HepG2 (cell line): ENCODE measurements around the gene FAM114A1. TPM values are rescaled to one million over a fixed set of nuclear protein-coding genes. Genes with fewer than 3 reads are reported as not detected.

Experiments used
- ATAC-seq: fragments of 200-7000 bp; cut with Tn5 transposase; 3 replicates; pipeline ENCODE4 v1.9.1; 2020; ENCODE audit warnings: mild to moderate bottlenecking, moderate library complexity
- BruUV-seq: library from RNA; stranded (reverse); fragments of 400-500 nt; replicated peaks from 2 replicates; lab custom pipeline; 2021; lab: Mats Ljungman, UMichigan
- CTCF ChIA-PET: fragments of 300-600 bp; formaldehyde crosslinking; extraction: SDS; loops from one replicate; lab custom pipeline; 2021; ENCODE audit warnings: low total read pairs, inconsistent platforms, low intra/inter-chr PET ratio; lab: Yijun Ruan, JAX
- POLR2A ChIA-PET: fragments of 350-600 bp; sonication (Branson Sonifier 250); formaldehyde crosslinking; loops from one replicate; lab custom pipeline; 2020; ENCODE audit warnings: antibody characterized with exemption, inconsistent platforms; lab: Yijun Ruan, JAX
- DNase-seq: peaks from one replicate; pipeline ENCODE4 v3.0.0-alpha.2; 2015; ENCODE audit warnings: low spot score
- FAIRE-seq: peaks from 3 replicates; lab custom pipeline; 2011; peaks lifted over from hg19 to GRCh38; lab: Jason Lieb, UNC
- H2AFZ ChIP-seq: one replicate; pipeline ENCODE4 v1.6.1; 2011; ENCODE audit warnings: low read length, inconsistent platforms
- H3K27ac ChIP-seq: fragments of 300-600 bp; 3 replicates; pipeline ENCODE4 v1.8.0; 2011; ENCODE audit warnings: mixed run types, mild to moderate bottlenecking, mixed read lengths, low read length, inconsistent platforms; ENCODE audit not compliant: insufficient read depth; ENCODE audit errors: extremely low read length
- H3K27me3 ChIP-seq, 2 experiments: fragments of 200-600 bp in 1 of 2; 2 replicates in 1 of 2; 3 replicates in 1 of 2; pipeline versions ENCODE4 v1.6.0 to v1.8.0; 2011; ENCODE audit warnings: low read length in 2 of 2, mild to moderate bottlenecking in 2 of 2, moderate library complexity in 2 of 2, inconsistent platforms in 1 of 2; ENCODE audit not compliant: insufficient read depth in 2 of 2, control insufficient read depth in 1 of 2
- H3K36me3 ChIP-seq, 2 experiments: fragments of 200-600 bp in 1 of 2; replicated peaks in 1 of 2; 2 replicates in 1 of 2; 3 replicates in 1 of 2; pipeline versions ENCODE4 v1.5.1 to v1.8.0; 2011; ENCODE audit warnings: low read length in 2 of 2, inconsistent platforms in 1 of 2; ENCODE audit not compliant: insufficient read depth in 2 of 2, control insufficient read depth in 1 of 2
- H3K4me1 ChIP-seq: 2 replicates; pipeline ENCODE4 v1.5.1; 2012; ENCODE audit warnings: low read length, inconsistent platforms; ENCODE audit not compliant: insufficient read depth
- H3K4me2 ChIP-seq: 2 replicates; pipeline ENCODE4 v1.6.0; 2011; ENCODE audit warnings: low read depth, low read length, inconsistent platforms
- H3K4me3 ChIP-seq, 3 experiments: fragments of 200-600 bp in 1 of 3; sonication (generic), shearing (Covaris generic) in 1 of 3; replicated peaks in 1 of 3; 2 replicates each; pipeline ENCODE4 v1.5.1; 2011 to 2016; ENCODE audit warnings: low read length in 3 of 3, inconsistent platforms in 2 of 3, low read depth in 2 of 3, mild to moderate bottlenecking in 2 of 3, control low read depth in 1 of 3, mixed read lengths in 1 of 3; ENCODE audit not compliant: insufficient read depth in 1 of 3
- H3K79me2 ChIP-seq: one replicate; pipeline ENCODE4 v1.6.1; 2011; ENCODE audit warnings: low read length, inconsistent platforms; ENCODE audit not compliant: insufficient read depth
- H3K9ac ChIP-seq: 2 replicates; pipeline ENCODE4 v1.6.0; 2011; ENCODE audit warnings: mild to moderate bottlenecking, low read depth, low read length, inconsistent platforms; ENCODE audit not compliant: insufficient read depth
- H3K9me3 ChIP-seq: 2 replicates; pipeline ENCODE4 v1.5.1; 2012; ENCODE audit warnings: mild to moderate bottlenecking, low read length
- H4K20me1 ChIP-seq: 2 replicates; pipeline ENCODE4 v1.6.0; 2011; ENCODE audit warnings: inconsistent platforms, mild to moderate bottlenecking, low read length, moderate library complexity; ENCODE audit not compliant: insufficient read depth
- AKAP8 ChIP-seq: sonication (generic); formaldehyde crosslinking; IDR thresholded peaks from 2 replicates; pipeline ENCODE4 v1.5.1; 2020; ENCODE audit warnings: mild to moderate bottlenecking, missing genetic modification reagents
- EED ChIP-seq: sonication (generic); formaldehyde crosslinking; IDR thresholded peaks from 2 replicates; pipeline ENCODE4 v1.5.0; 2020; ENCODE audit warnings: mild to moderate bottlenecking, missing genetic modification reagents
- FOXO1 ChIP-seq: sonication (generic); formaldehyde crosslinking; IDR thresholded peaks from 2 replicates; pipeline ENCODE4 v1.4.0; 2020; ENCODE audit warnings: missing genetic modification reagents
- HOXA9 ChIP-seq: sonication (generic); formaldehyde crosslinking; IDR thresholded peaks from 2 replicates; pipeline ENCODE4 v1.8.1; 2022; ENCODE audit warnings: missing genetic modification reagents, mild to moderate bottlenecking, moderate library complexity, borderline replicate concordance
- KLF9 ChIP-seq: IDR thresholded peaks from 2 replicates; pipeline ENCODE4 v1.6.1; 2016; ENCODE audit warnings: low read depth
- NR2C2 ChIP-seq: sonication (generic); formaldehyde crosslinking; IDR thresholded peaks from 2 replicates; pipeline ENCODE4 v1.4.0; 2020; ENCODE audit warnings: missing genetic modification reagents, mild to moderate bottlenecking, moderate library complexity, borderline replicate concordance
- SATB2 ChIP-seq: sonication (generic); formaldehyde crosslinking; IDR thresholded peaks from 2 replicates; pipeline ENCODE4 v1.5.0; 2020; ENCODE audit warnings: missing genetic modification reagents
- TEAD2 ChIP-seq: sonication (generic); formaldehyde crosslinking; IDR thresholded peaks from 2 replicates; pipeline ENCODE4 v1.9.0; 2021; ENCODE audit warnings: missing genetic modification reagents
- TERF1 ChIP-seq: sonication (generic); formaldehyde crosslinking; IDR thresholded peaks from 2 replicates; pipeline ENCODE4 v1.8.0; 2022; ENCODE audit warnings: mild to moderate bottlenecking, missing genetic modification reagents, moderate library complexity
- ZNF121 ChIP-seq: sonication (generic); formaldehyde crosslinking; IDR thresholded peaks from 2 replicates; pipeline ENCODE4 v1.5.0; 2020; ENCODE audit warnings: mild to moderate bottlenecking, missing genetic modification reagents
- ZNF543 ChIP-seq: sonication (generic); formaldehyde crosslinking; IDR thresholded peaks from 2 replicates; pipeline ENCODE4 v1.4.0; 2020; ENCODE audit warnings: mild to moderate bottlenecking, missing genetic modification reagents
- in situ Hi-C: cut with HindIII; loops from 2 replicates; pipeline ENCODE4 v1.10.0; 2017; ENCODE audit warnings: low pct_unique_long_range_greater_than_20kb; ENCODE audit not compliant: extremely low pct_ligation_motif_present
- intact Hi-C: fragments of 100-400 bp; cut with micrococcal nuclease; formaldehyde crosslinking; loops from one replicate; pipeline ENCODE4 v1.10.0; 2022; ENCODE audit not compliant: unreplicated experiment
- polyA plus RNA-seq, 8 experiments: library from polyadenylated mRNA; depleted of rRNA in 3 of 8; stranded (reverse) in 7 of 8; unstranded in 1 of 8; fragments of >200 nt; fragmentation: Illumina TruSeq in 4 of 8; extraction: Trizol in 4 of 8; gene quantifications; 2 replicates each; pipeline versions ENCODE4 v1.2.1 to v1.2.3, GENCODE V29; 2011 to 2016; ENCODE audit warnings: low read depth in 4 of 8, missing spikeins in 1 of 8, mixed read lengths in 1 of 8; ENCODE audit not compliant: insufficient read depth in 1 of 8
- total RNA-seq, 5 experiments: library from RNA; depleted of rRNA; stranded (reverse); fragments of >200 nt; fragmentation: Illumina TruSeq; extraction: Trizol; gene quantifications; 2 replicates each; pipeline ENCODE4 v1.2.3, GENCODE V29; 2016; ENCODE audit warnings: low read depth in 1 of 5

The FAM114A1 gene
- total and polyA plus RNA-seq, 2 of the 13 experiments (the other 11 are each of a cell fraction or from before 2014, with no cell fraction given): 61.0 to 76.9 TPM

GRCh38 chr4:38907696-38908270 lies 40.2 kb downstream of the FAM114A1 start:
- Histone ChIP-seq H3K4me1 (peaks cover 48% of the 10 kb centered on the region), H3K27ac (no peak overlapping the region), H3K36me3 (peaks cover 23 to 66% of the 10 kb centered on the region in 2 experiments), H2AFZ (no peak overlapping the region), H3K27me3 (no peaks in the 10 kb centered on the region), H4K20me1 (no peaks in the 10 kb centered on the region), H3K79me2 (peaks cover 9% of the 10 kb centered on the region), H3K9me3 (no peaks in the 10 kb centered on the region), H3K9ac (no peak overlapping the region), H3K4me3 (no peak overlapping the region), H3K4me2 (no peak overlapping the region)
- ATAC-seq (no peak), FAIRE-seq (no peak), DNase-seq (no peak)
- BruUV-seq: no TSS peak
- intact Hi-C loops (loop anchor here (10.0 kb wide), 1 partner anchor 137 kb away; no protein-coding TSS in a partner anchor), in situ Hi-C loops (no loop called here)
- no peak for TF ChIP-seq ZNF121 (CRISPR knock-in tag)
- TF ChIP-seq TERF1 (CRISPR knock-in tag): no peak
- no peak for TF ChIP-seq EED
- no peak for TF ChIP-seq TEAD2 (CRISPR knock-in tag)
- TF ChIP-seq FOXO1: no peak
- no peak for TF ChIP-seq HOXA9 (CRISPR knock-in tag)
- no peak for TF ChIP-seq KLF9 (CRISPR knock-in tag)
- no peak for TF ChIP-seq SATB2 (CRISPR knock-in tag)
- TF ChIP-seq NR2C2 (CRISPR knock-in tag): no peak
- TF ChIP-seq AKAP8 (CRISPR knock-in tag): no peak
- no peak for TF ChIP-seq ZNF543 (CRISPR knock-in tag)
- ChIA-PET POLR2A (no interaction called here), CTCF (interaction anchor here (0.6 kb wide), 1 partner anchor 557 kb away, joined by 3 read pairs; no protein-coding TSS in a partner anchor)
